Muscle layer of colon (tissue), 2 donors: ENCODE results near the gene SRGAP3.

Source experiments
- H3K27ac ChIP-seq: one replicate; pipeline ENCODE4 v1.7.0; 2013; ENCODE audit warnings: low read depth, mild to moderate bottlenecking, low read length, moderate library complexity
- H3K27me3 ChIP-seq, 2 donors: one replicate each; pipeline ENCODE4 v1.7.0; 2013; ENCODE audit warnings: low read length in 2 of 2, mild to moderate bottlenecking in 2 of 2; ENCODE audit not compliant: insufficient read depth in 2 of 2, control insufficient read depth in 1 of 2
- H3K36me3 ChIP-seq: one replicate; pipeline ENCODE4 v1.7.0; 2013; ENCODE audit warnings: mild to moderate bottlenecking, low read length; ENCODE audit not compliant: insufficient read depth
- H3K4me1 ChIP-seq: one replicate; pipeline ENCODE4 v1.7.0; 2013; ENCODE audit warnings: mild to moderate bottlenecking, low read length; ENCODE audit not compliant: insufficient read depth
- H3K4me3 ChIP-seq, 2 donors: one replicate each; pipeline ENCODE4 v1.7.0; 2013; ENCODE audit warnings: low read length in 2 of 2, low read depth in 1 of 2, mild to moderate bottlenecking in 1 of 2, moderate library complexity in 1 of 2
- H3K9ac ChIP-seq: one replicate; pipeline ENCODE4 v1.7.0; 2013; ENCODE audit warnings: low read length
- H3K9me3 ChIP-seq: one replicate; pipeline ENCODE4 v1.7.0; 2013; ENCODE audit warnings: mild to moderate bottlenecking, low read length
- donor health status: abdominal sarcoma.
- donor health status: Adenocarcinoma of cecum.

Gene SRGAP3

GRCh38 chr3:8937064-8938020 lies 312.1 kb downstream of the SRGAP3 start:
- H3K27ac ChIP-seq, result no peak overlapping the region
- H3K27me3 ChIP-seq, result no peaks in the 10 kb centered on the region
- H3K4me3 ChIP-seq, result no peak overlapping the region
- no peaks in the 10 kb centered on the region for H3K9me3 ChIP-seq
- no peaks in the 10 kb centered on the region for H3K4me1 ChIP-seq
- H3K36me3 ChIP-seq, result peaks cover 16% of the 10 kb centered on the region
- H3K9ac ChIP-seq, result no peak overlapping the region

GRCh38 chr3:8932507-8932906 lies 316.9 kb downstream of the SRGAP3 start:
- Histone ChIP-seq H3K9me3 (no peaks in the 10 kb centered on the region), H3K9ac (no peak overlapping the region), H3K36me3 (no peaks in the 10 kb centered on the region), H3K27ac (no peak overlapping the region), H3K4me3 (no peak overlapping the region), H3K4me1 (no peaks in the 10 kb centered on the region), H3K27me3 (no peaks in the 10 kb centered on the region)

- H3K27ac ChIP-seq, result no peak overlapping the region
- H3K4me1 ChIP-seq, result no peaks in the 10 kb centered on the region
- no peak overlapping the region for H3K9ac ChIP-seq
- H3K4me3 ChIP-seq, result no peak overlapping the region
- no peaks in the 10 kb centered on the region for H3K27me3 ChIP-seq
- H3K9me3 ChIP-seq, result no peaks in the 10 kb centered on the region
- no peaks in the 10 kb centered on the region for H3K36me3 ChIP-seq
Measured at GRCh38 chr3:8931342-8931741, 318.1 kb downstream of the SRGAP3 start.
